Neutrophil (primary cell): ENCODE data around the gene DDX1.
A peak's percentile ranks its signal among the peaks of the same experiment; 100 is the strongest.
"Not testable (repeated sequence)": the region's sequence is repeated elsewhere in the genome, so short reads cannot be mapped to it uniquely, and the experiment has no call there.

ENCODE experiments used
- H3K27ac ChIP-seq: fragments of 200-600 bp; sonication (generic); 2 replicates; pipeline ENCODE4 v1.5.1; 2016; ENCODE audit warnings: mild to moderate bottlenecking, moderate library complexity
- H3K27me3 ChIP-seq: fragments of 200-600 bp; sonication (generic); 2 replicates; pipeline ENCODE4 v1.6.0; 2016; ENCODE audit warnings: mild to moderate bottlenecking
- H3K36me3 ChIP-seq: fragments of 200-600 bp; sonication (generic); 2 replicates; pipeline ENCODE4 v1.5.1; 2017
- H3K4me1 ChIP-seq, 2 experiments: fragments of 200-600 bp in 1 of 2; sonication (generic) in 1 of 2; 1 replicate in 1 of 2; 2 replicates in 1 of 2; pipeline versions ENCODE4 v1.5.1 to v1.6.1; 2013 to 2016; ENCODE audit warnings: low read depth in 1 of 2, low read length in 1 of 2, mild to moderate bottlenecking in 1 of 2, moderate library complexity in 1 of 2; ENCODE audit not compliant: control insufficient read depth in 1 of 2, insufficient read depth in 1 of 2
- H3K4me3 ChIP-seq, 2 experiments: fragments of 200-600 bp in 1 of 2; sonication (generic) in 1 of 2; 1 replicate in 1 of 2; 2 replicates in 1 of 2; pipeline ENCODE4 v1.5.1; 2013 to 2016; ENCODE audit warnings: low read depth in 1 of 2, low read length in 1 of 2, mild to moderate bottlenecking in 1 of 2, moderate library complexity in 1 of 2
- H3K9me3 ChIP-seq: fragments of 200-600 bp; sonication (generic); 2 replicates; pipeline ENCODE4 v1.5.1; 2016
- CTCF ChIP-seq: fragments of 200-600 bp; sonication (generic); IDR thresholded peaks from 2 replicates; pipeline ENCODE4 v1.5.1; 2016; ENCODE audit warnings: antibody characterized with exemption

The DDX1 gene

GRCh38 chr2:15591692-15592463, at the start of gene DDX1:
Gene DDX1 (plus strand): TSS chr2:15591868. CDS start chr2:15591934, 66 bp downstream.
- peaks cover 11 to 20% of the 10 kb centered on the region in 2 experiments for H3K4me1 ChIP-seq

GRCh38 chr2:15542269-15542668, 49.4 kb upstream of the DDX1 start:
- H3K4me3 ChIP-seq, H3K27me3 ChIP-seq, H3K4me1 ChIP-seq, H3K27ac ChIP-seq, H3K36me3 ChIP-seq, H3K9me3 ChIP-seq: not testable (repeated sequence)

More at GRCh38 chr2:15591692-15592463, at the start of gene DDX1:
- Histone ChIP-seq H3K4me3 (peak within 1 kb of the TSS; percentile 68 to 82), H3K9me3 (no peaks in the 10 kb centered on the region), H3K27ac (peak within 1 kb of the TSS; percentile 77), H3K36me3 (peaks cover 17% of the 10 kb centered on the region), H3K27me3 (no peaks in the 10 kb centered on the region)
- TF ChIP-seq CTCF: no peak

GRCh38 chr2:15543053-15543452, 48.6 kb upstream of the DDX1 start:
- H3K9me3 ChIP-seq: no peaks in the 10 kb centered on the region
- no peaks in the 10 kb centered on the region for H3K36me3 ChIP-seq
- H3K27ac ChIP-seq: no peak overlapping the region
- H3K4me1 ChIP-seq: no peaks in the 10 kb centered on the region
- no peak overlapping the region for H3K4me3 ChIP-seq
- no peaks in the 10 kb centered on the region for H3K27me3 ChIP-seq
- TF ChIP-seq CTCF: no peak

GRCh38 chr2:15543541-15543940, 48.1 kb upstream of the DDX1 start:
- Histone ChIP-seq H3K9me3 (no peaks in the 10 kb centered on the region), H3K4me1 (no peaks in the 10 kb centered on the region), H3K36me3 (no peaks in the 10 kb centered on the region), H3K27me3 (no peaks in the 10 kb centered on the region), H3K4me3 (no peak overlapping the region), H3K27ac (no peak overlapping the region)
- no peak for TF ChIP-seq CTCF

- Histone ChIP-seq H3K27me3 (no peaks in the 10 kb centered on the region), H3K27ac (no peak overlapping the region), H3K9me3 (no peaks in the 10 kb centered on the region), H3K4me1 (no peaks in the 10 kb centered on the region), H3K36me3 (no peaks in the 10 kb centered on the region), H3K4me3 (no peak overlapping the region)
- TF ChIP-seq CTCF: no peak
Measured at GRCh38 chr2:15544227-15544626, 47.4 kb upstream of the DDX1 start.

GRCh38 chr2:15546297-15547098, 45.2 kb upstream of the DDX1 start:
- Histone ChIP-seq H3K9me3 (no peaks in the 10 kb centered on the region), H3K36me3 (no peaks in the 10 kb centered on the region), H3K4me3 (no peak overlapping the region), H3K27ac (no peak overlapping the region), H3K4me1 (no peaks in the 10 kb centered on the region), H3K27me3 (no peaks in the 10 kb centered on the region)
- no peak for TF ChIP-seq CTCF
